Mesodermal cell (in vitro differentiated cells): Measurements from ENCODE around the gene ZNF486. TPM values are rescaled to one million over a fixed set of nuclear protein-coding genes. Genes with fewer than 3 reads are reported as not detected.
"Not testable (repeated sequence)": the region's sequence is repeated elsewhere in the genome, so short reads cannot be mapped to it uniquely, and the experiment has no call there.

ENCODE experiments used
- H3K27ac ChIP-seq: 2 replicates; pipeline ENCODE4 v1.7.0; 2013; ENCODE audit warnings: mild to moderate bottlenecking, low read depth, low read length, moderate library complexity; ENCODE audit not compliant: severe bottlenecking
- H3K36me3 ChIP-seq: 2 replicates; pipeline ENCODE4 v1.7.1; 2013; ENCODE audit warnings: mild to moderate bottlenecking, low read length, moderate library complexity; ENCODE audit not compliant: control insufficient read depth, insufficient read depth
- H3K4me1 ChIP-seq: one replicate; pipeline ENCODE4 v1.7.1; 2013; ENCODE audit warnings: mild to moderate bottlenecking, low read length; ENCODE audit not compliant: insufficient read depth, control insufficient read depth, poor library complexity, severe bottlenecking
- H3K4me3 ChIP-seq: 2 replicates; pipeline ENCODE4 v1.7.0; 2013; ENCODE audit warnings: low read length, control low read depth, mild to moderate bottlenecking; ENCODE audit not compliant: insufficient read depth, poor library complexity, severe bottlenecking; ENCODE audit errors: extremely low read depth
- H3K9me3 ChIP-seq: 2 replicates; pipeline ENCODE4 v1.7.1; 2013; ENCODE audit warnings: mild to moderate bottlenecking, low read length, moderate library complexity; ENCODE audit not compliant: control insufficient read depth
- WGBS, 2 experiments: methylation state at CpG; one replicate each; pipeline ENCODE4 v1.1.5; 2013; ENCODE audit warnings: missing lambda C conversion rate in 2 of 2; ENCODE audit not compliant: insufficient coverage in 2 of 2; 5-methylcytosine and 5-hydroxymethylcytosine counted together
- polyA plus RNA-seq, 2 experiments: library from polyadenylated mRNA; stranded (reverse); fragments of 50-300 nt; gene quantifications; one replicate each; pipeline ENCODE4 v1.2.3, GENCODE V29; 2013

ZNF486 gene
- polyA plus RNA-seq (2013, experiment 1 of 2), result 7.0 TPM
- 6.1 TPM for polyA plus RNA-seq (2013, experiment 2 of 2)

DNA sequence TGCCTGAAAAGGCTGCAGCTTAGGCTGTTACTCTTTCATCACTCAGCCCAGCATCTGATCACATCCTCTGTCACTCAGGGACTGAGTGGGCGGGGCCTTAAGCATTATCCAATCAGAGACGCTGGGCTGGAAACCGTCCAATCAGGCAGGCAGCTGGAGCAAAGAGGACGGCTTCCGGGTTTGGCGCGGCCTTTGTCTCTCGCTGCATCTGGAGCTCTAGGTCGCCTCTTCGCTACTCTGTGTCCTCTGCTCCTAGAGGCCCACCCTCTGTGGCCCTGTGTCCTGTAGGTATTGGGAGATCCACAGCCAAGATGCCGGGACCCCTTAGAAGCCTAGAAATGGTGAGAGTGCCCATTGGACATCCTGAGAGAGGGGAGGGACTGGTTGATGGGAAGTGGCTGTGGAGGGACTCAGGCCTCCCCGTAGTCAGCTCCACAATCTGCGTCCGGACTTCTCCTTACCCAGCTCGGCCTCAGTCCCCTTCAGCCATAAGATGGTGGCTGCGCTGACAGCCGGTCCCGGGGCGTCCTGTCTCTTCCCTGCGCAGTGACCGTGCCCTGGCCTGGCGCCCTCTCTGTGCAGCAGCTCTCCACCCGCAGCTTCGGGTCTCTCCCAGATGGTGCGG is at the start of gene ZNF486:
Gene ZNF486 (plus strand): TSS at position 195 of the 625 bp plus-strand sequence. CDS start 117 bp downstream, at position 312.
- H3K4me1 ChIP-seq, result no peaks in the 10 kb centered on the region
- WGBS, 2 experiments, result 13 to 17% methylated on average over 25 of the region's 25 CpGs
- peak within 1 kb of the TSS; percentile 86 for H3K4me3 ChIP-seq
- H3K9me3 ChIP-seq, result peaks cover 17% of the 10 kb centered on the region
- H3K36me3 ChIP-seq, result peaks cover 40% of the 10 kb centered on the region
- H3K27ac ChIP-seq, result peak within 1 kb of the TSS; percentile 92

DNA sequence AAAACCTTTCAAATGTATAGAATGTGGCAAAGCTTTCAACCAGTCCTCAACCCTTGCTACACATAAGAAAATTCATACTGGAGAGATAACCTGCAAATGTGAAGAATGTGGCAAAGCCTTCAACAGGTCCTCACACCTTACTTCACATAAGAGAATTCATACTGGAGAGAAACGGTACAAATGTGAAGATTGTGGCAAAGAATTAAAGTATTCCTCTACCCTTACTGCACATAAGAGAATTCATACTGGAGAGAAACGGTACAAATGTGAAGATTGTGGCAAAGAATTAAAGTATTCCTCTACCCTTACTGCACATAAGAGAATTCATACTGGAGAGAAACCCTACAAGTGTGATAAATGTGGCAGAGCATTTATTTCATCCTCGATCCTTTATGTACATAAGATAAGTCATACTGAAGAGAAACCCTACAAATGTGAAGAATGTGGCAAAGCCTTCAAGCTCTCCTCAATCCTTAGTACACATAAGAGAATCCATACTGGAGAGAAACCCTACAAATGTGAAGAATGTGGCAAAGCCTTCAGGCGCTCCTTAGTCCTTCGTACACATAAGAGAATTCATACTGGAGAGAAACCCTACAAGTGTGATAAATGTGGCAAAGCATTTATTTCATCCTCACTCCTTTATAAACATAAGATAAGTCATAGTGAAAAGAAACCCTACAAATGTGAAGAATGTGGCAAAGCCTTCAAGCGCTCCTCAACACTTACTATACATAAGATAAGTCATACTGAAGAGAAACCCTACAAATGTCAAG is 48.8 kb upstream of the ZNF486 start:
- not testable (repeated sequence) for H3K4me3 ChIP-seq, H3K27ac ChIP-seq, H3K4me1 ChIP-seq
- Histone ChIP-seq H3K36me3 (peaks cover 67% of the 10 kb centered on the region), H3K9me3 (peaks cover 66% of the 10 kb centered on the region)
- no CpG with 5 or more reads among the region's 6 CpGs for WGBS, 2 experiments

DNA sequence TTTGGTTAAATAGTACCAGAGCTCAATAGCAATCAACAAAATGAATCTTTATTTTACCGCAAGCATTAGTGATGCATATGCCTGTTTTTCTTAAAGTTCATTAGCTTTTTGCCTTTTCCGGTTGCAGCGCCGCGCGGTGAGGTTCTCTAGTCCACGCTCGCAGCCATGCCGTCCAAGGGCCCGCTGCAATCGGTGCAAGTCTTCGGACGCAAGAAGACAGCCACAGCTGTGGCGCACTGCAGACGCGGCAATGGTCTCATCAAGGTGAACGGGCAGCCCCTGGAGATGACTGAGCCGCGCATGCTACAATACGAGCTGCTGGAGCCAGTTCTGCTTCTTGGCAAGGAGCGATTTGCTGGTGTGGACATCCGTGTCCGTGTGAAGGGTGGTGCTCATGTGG is 42.1 kb upstream of the ZNF486 start:
- 94 to 98% methylated on average over 23 of the region's 23 CpGs for WGBS, 2 experiments
- H3K4me1 ChIP-seq, result no peaks in the 10 kb centered on the region
- no peak overlapping the region for H3K27ac ChIP-seq
- H3K36me3 ChIP-seq, result peaks cover 64% of the 10 kb centered on the region
- H3K9me3 ChIP-seq, result peaks cover 61% of the 10 kb centered on the region
- no peak overlapping the region for H3K4me3 ChIP-seq

DNA sequence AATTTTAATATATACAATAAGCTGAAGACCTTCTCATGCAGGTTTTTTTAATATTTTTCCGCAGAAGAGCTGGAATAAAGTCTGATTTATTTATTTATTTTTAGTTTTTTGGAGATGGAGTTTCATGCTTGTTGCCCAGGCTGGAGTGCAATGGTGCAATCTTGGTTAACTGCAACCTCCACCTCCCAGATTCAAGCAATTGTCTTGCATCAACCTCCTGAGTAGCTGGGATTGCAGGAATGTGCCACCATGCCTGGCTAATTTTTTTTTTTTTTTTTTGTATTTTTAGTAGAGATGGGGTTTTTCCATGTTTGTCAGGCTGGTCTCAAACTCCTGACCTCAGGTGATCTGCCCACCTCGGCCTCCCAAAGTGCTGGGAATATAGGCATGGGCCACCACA is 34.1 kb upstream of the ZNF486 start:
- H3K36me3 ChIP-seq, result peaks cover 17% of the 10 kb centered on the region
- 86% methylated on average over 1 of the region's 2 CpGs; no CpG with 5 or more reads in 1 of the 2 experiments for WGBS, 2 experiments
- not testable (repeated sequence) for H3K4me1 ChIP-seq, H3K27ac ChIP-seq, H3K4me3 ChIP-seq
- peaks cover 27% of the 10 kb centered on the region for H3K9me3 ChIP-seq

DNA sequence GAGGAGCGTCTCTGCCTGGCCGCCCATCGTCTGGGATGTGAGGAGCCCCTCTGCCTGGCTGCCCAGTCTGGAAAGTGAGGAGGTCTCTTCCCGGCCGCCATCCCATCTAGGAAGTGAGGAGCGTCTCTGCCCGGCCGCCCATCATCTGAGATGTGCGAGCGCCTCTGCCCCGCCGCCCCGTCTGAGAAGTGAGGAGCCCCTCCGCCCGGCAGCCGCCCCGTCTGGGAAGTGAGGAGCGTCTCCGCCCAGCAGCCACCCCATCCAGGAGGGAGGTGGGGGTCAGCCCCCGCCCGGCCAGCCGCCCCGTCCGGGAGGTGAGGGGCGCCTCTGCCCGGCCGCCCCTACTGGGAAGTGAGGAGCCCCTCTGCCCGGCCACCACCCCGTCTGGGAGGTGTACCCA is 29.3 kb upstream of the ZNF486 start:
- not testable (repeated sequence) for H3K36me3 ChIP-seq, H3K4me3 ChIP-seq, H3K27ac ChIP-seq, H3K4me1 ChIP-seq
- 87 to 96% methylated on average over 3 to 16 of the region's 29 CpGs for WGBS, 2 experiments
- peaks cover 20% of the 10 kb centered on the region for H3K9me3 ChIP-seq

DNA sequence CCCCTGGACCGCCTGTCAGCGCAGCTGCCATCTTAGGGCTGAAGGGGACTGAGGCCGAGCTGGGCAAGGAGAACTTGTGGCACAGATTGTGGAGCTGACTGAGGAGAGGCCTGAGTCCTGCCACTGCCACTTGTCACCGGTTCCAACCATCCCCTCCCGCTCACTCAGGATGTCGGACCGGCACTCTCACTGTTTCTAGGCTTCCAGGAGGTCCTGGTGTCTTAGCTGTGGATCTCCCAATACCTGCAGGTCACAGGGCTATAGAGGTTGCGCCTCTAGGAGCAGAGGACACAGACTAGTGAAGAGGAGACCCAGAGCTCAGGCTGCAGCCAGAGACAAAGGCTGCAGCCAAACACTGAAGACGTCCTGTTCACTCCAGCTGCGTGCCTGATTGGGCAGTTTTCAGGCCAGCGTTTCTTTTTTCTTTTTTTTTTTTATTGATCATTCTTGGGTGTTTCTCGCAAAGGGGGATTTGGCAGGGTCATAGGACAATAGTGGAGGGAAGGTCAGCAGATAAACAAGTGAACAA is 15.3 kb upstream of the ZNF486 start:
- no peak overlapping the region for H3K27ac ChIP-seq
- H3K36me3 ChIP-seq, result no peaks in the 10 kb centered on the region
- H3K4me1 ChIP-seq, result no peaks in the 10 kb centered on the region
- H3K9me3 ChIP-seq, result peaks cover 10% of the 10 kb centered on the region
- 89 to 95% methylated on average over 9 to 10 of the region's 12 CpGs for WGBS, 2 experiments
- no peak overlapping the region for H3K4me3 ChIP-seq

DNA sequence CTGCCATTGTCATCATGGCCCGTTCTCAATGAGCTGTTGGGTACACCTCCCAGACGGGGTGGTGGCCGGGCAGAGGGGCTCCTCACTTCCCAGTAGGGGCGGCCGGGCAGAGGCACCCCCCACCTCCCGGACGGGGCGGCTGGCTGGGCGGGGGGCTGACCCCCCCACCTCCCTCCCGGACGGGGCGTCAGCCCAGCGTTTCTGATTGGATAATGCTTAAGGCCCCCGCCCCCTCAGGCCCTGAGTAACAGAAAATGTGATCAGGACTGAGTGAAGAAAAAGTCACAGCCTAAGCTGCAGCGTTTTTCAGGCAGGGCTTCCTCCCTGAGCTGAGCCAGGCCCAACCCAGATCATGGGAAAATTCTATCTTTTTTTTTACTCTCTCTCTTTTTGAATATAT is 14.5 kb upstream of the ZNF486 start:
- H3K9me3 ChIP-seq, H3K36me3 ChIP-seq, H3K27ac ChIP-seq, H3K4me1 ChIP-seq, H3K4me3 ChIP-seq: not testable (repeated sequence)
- 75 to 76% methylated on average over 2 to 6 of the region's 15 CpGs for WGBS, 2 experiments

DNA sequence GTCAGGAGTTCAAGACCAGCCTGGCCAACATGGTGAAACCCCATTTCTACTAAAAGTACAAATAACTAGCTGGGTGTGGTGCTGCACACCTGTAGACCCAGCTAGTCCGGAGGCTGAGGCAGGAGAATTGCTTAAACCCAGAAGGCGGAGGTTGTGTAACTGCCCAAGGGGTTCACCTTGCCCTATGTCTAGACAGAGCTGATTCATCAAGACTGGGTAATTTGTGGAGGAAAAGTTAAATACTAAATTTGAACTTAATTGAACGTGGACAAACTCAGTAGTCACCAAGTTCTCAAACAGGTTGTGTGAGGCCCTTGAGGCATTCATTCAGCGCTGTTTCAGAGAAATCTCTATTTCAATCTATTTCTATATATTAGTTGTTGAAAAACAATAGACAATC is 13.7 kb upstream of the ZNF486 start:
- WGBS, 2 experiments, result 65 to 94% methylated on average over 2 of the region's 4 CpGs
- Histone ChIP-seq H3K27ac (no peak overlapping the region), H3K9me3 (peaks cover 4% of the 10 kb centered on the region), H3K4me1 (no peaks in the 10 kb centered on the region), H3K4me3 (no peak overlapping the region), H3K36me3 (no peaks in the 10 kb centered on the region)

DNA sequence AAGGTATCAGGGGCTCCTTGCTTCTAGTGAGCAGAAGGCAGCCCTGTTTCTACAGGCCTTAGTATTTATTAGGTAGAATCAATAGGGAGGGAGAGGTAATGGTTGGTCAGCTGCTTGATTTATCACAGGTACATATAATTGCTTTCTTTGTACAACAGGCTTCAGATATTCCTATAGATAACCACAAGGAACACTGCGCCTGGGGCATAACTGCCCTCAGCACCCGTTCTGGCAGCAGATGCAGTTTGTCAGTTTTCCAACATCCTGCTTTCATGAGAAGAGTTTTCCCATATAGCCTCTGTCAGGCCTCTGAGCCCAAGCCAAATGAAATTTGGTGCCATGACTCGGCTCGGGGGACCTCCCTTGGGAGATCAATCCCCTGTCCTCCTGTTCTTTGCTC is 12.4 kb upstream of the ZNF486 start:
- Histone ChIP-seq H3K4me3 (no peak overlapping the region), H3K9me3 (peaks cover 4% of the 10 kb centered on the region), H3K4me1 (no peaks in the 10 kb centered on the region), H3K36me3 (no peaks in the 10 kb centered on the region), H3K27ac (no peak overlapping the region)
- 89 to 92% methylated on average over 4 of the region's 4 CpGs for WGBS, 2 experiments

DNA sequence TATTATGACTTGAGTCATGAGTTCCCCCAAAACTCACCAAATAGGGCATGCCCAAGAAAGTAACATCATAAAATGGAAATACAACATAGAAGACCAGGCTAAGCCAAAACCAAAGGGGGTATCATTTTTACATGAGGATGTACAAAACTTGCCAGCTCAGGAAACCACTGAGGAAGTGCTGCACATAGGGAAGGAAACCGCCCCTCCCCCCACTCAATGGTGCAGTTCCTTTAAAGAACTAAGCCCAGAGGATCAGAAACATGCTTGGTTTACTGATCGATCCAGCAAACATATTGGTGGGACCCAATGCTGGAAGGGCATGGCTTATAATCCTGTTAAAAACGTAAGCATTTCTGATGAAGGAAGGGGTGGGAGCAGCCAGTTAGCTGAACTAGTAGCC is 4.2 kb upstream of the ZNF486 start:
- Histone ChIP-seq H3K27ac (no peak overlapping the region), H3K36me3 (no peaks in the 10 kb centered on the region), H3K4me1 (no peaks in the 10 kb centered on the region), H3K4me3 (no peak overlapping the region), H3K9me3 (no peaks in the 10 kb centered on the region)
- WGBS, 2 experiments, result 93 to 94% methylated on average over 2 to 3 of the region's 3 CpGs

DNA sequence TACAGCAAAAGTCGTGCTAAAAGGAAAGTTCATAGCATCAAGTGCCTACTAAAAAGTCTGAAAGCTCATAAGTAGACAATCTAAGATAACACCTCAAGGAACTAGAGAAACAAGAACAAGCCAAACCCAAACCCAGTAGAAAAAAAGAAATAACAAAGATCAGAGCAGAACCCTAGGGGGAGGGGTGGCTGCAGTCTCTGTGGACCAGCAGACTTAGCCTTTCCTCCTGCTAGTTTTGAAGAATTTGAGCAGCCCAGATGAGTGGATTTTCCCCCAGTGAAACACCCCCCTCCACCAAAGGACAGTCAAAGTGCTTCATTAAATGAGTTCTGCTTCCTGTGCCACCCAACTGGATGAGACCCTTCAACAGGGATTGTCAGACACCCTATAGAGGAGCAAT is 2.6 kb upstream of the ZNF486 start:
- peaks cover 13% of the 10 kb centered on the region for H3K36me3 ChIP-seq
- peaks cover 9% of the 10 kb centered on the region for H3K9me3 ChIP-seq
- H3K27ac ChIP-seq, result no peak overlapping the region
- H3K4me1 ChIP-seq, result no peaks in the 10 kb centered on the region
- no CpG with 5 or more reads among the region's 1 CpG for WGBS, 2 experiments
- H3K4me3 ChIP-seq, result no peak overlapping the region
